Posterior vena cava (tissue), 2 donors: ENCODE results near the gene SLC9A5. TPM values are rescaled to one million over a fixed set of nuclear protein-coding genes. Genes with fewer than 3 reads are reported as not detected.

Experiments used
- DNase-seq: peaks from one replicate; pipeline ENCODE4 v3.0.0-alpha.2; 2020; ENCODE audit warnings: low spot score
- intact Hi-C, 2 donors: fragments of 100-400 bp; cut with DNase I; formaldehyde crosslinking; loops; one replicate each; pipeline versions ENCODE4 v1.14.1 to v1.14.2; 2022 to 2023
- total RNA-seq, 2 donors: library from RNA; stranded (reverse); fragmentation: NEBNext Ultra II Directional; extraction: Animal tissue kit (Norgen Biotek cat#: 25700); gene quantifications; one replicate each; pipeline ENCODE4 v1.2.1, GENCODE V29; 2021
- donor health status: DM: yes; HTN: yes; CAD: no.
- donor health status: DM: yes; HTN: yes; CAD: no.

The SLC9A5 gene
- total RNA-seq, 2 donors from 2014 or later = 0.57 to 1.1 TPM

- DNase-seq = no peak
- intact Hi-C loops = loop anchor here in 1 of 2 donors (1.0 kb wide), 1 partner anchor 21 kb away; no protein-coding TSS in a partner anchor
These were observed 11.1 kb upstream of the SLC9A5 start for GRCh38 chr16:67237396-67238277.

DNA sequence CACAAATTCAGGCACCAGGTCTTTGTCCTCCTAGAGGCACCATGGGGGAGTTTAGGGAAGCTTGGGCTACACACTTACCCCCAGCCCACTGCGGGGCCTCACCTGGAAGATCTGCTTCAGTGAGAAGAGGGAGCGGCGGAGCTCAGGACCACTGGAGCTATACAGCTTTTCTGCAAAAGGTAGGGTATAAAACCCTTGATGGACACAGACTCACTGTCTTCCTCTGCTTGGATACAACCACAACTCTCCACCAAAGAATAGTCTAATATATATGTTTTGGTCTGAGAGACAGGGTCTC is 10.6 kb upstream of the SLC9A5 start:
- DNase-seq = no peak
- intact Hi-C loops = no loop called here

GRCh38 chr16:67238806-67239470 is 9.8 kb upstream of the SLC9A5 start:
- intact Hi-C loops = no loop called here
- no peak for DNase-seq

GRCh38 chr16:67240506-67240905 is 8.3 kb upstream of the SLC9A5 start:
- no peak for DNase-seq
- intact Hi-C loops = no loop called here

GRCh38 chr16:67241008-67241900 is 7.5 kb upstream of the SLC9A5 start:
- intact Hi-C loops = no loop called here
- no peak for DNase-seq

DNA sequence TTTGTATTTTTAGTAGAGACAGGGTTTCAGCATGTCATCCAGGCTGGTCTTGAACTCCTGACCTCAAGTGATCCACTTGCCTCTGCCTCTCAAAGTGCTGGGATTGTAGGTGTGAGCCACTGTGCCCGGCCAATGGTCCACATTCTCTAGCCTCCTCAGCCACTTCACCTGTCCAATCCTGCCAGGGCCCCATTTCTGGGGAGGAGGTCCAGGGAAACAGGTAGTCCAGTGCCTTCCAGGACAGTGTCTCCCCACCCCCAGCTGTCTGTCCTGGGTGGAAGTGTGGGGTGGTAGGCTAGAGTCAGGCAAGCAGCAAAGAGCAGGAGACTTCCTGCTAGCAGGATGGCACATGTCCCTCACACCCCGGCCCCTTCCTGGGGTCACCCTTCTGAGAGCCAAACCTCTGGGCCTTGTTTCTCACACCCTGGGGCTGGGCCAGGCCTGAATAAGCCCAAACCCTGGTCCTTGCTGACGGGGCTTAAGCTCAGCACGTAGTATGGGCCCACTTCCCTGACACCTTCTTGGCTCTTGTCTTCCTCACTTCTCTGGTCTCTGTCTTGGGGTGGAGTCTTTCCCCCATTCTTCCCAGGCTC is 6.5 kb upstream of the SLC9A5 start:
- DNase-seq = no peak

DNA sequence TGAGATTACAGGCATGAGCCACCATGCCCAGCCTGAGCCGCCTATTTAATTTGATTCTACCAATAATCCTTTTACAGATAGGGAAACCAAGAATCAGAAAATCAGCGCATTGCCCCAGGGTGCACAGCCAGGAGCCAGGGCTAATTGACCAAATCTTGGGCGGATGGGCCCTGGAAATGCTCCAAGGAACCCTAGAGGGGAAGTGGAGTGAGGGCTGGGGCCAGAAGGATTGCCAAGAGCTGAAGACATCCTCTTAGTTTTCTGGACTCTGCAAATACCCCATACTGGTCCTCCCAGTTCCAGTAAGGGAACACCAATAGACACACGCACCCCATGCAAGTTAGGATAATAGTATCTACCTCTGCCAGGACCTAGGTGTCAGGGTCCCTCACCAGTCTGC is 5.3 kb upstream of the SLC9A5 start:
- intact Hi-C loops = no loop called here
- no peak for DNase-seq

More for the DNA sequence above, 6.5 kb upstream of the SLC9A5 start:
- intact Hi-C loops = no loop called here

DNA sequence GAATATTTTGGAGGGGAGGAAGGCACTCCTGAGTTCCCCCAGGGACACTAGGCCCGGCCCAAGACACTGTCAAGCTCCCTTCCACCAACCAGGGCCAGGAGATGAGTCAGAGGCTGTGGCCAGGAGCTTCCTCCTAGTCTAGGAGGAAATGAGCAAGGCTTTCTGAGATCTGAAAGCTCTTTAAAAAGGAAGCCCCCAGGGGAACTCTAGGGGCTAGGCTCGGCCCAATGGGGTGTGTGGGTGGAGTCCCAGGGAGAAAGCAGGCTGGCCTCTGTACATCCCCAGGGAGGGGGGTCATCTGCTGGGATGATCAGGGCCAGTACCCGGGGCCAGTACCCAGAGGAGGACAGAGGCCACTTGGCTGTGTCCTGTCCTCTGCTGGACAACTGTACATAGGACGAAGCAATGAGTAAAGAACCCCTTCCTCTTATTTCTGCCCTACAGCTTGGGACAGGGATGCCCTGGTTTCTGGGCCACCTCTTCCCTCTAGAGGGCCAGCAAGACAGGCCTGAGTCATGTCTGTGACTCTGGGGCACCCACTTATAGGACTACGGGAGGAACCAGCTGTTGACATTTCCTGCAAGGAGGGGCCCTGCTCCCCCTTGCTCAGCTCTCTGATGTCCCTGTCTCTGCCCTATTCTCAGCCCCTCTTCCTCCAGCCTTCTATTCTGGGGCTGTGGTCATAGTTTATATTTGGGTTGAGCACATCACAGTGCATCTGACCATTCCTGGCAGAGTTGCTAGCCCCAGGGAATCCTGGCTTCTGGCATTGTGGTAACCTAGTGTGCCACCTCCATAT is 4.2 kb upstream of the SLC9A5 start:
- intact Hi-C loops = no loop called here
- DNase-seq = peak; percentile 95

DNA sequence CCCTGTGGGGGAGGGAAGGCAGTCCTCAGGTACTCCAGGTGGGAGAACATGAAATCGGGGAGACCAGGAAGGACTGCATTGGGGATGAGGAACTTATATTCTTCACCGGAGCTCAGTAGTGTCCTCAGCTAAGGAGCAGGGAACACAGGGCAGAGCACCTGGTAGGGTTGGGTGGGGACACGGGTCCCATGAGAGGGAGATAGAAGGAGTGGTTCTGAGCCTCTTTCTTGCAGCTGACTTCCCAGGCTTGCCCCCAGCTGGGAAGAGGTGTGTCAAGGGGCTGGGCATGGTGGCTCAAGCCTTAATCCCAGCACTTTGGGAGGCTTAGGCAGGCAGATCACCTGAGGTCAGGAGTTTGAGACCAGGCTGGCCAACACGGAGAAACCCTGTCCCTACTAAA is 3.6 kb upstream of the SLC9A5 start:
- no peak for DNase-seq

GRCh38 chr16:67245674-67246080 is 3.1 kb upstream of the SLC9A5 start:
- intact Hi-C loops = no loop called here

More for the DNA sequence above, 3.6 kb upstream of the SLC9A5 start:
- intact Hi-C loops = no loop called here

DNA sequence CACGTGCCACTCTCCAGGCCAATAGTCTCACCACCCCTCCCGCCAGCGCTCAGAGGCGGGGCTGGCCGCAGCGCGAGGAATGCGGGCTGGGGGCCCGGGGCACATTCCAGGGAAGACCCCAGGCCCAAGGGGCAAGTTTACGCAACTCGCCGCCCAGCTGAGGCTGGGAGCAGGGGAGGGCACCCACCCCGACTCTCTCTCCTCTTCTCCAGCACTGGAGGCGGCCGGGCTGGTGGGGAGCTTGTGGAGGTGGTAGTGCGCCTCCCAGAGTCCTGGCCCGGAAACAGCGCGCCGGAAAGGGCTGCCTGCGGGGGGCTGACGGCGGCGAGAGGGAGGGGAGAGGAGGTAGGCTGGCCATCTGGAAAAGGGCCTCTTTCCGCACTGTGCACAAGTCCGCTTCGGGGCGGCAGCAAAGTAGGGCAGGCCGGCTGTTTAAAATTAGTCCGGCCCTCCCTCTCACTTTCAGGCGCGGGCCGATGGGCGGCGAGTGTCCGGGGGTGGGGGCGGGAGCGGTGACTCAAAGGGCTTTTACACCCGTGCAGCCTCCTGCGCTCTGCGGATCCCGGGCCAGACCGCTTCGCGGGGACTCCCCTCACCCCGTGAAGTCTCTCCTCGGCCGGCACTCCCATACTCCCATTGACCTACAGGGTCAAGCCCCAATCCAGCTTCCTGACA is 2.6 kb upstream of the SLC9A5 start:
- intact Hi-C loops = no loop called here
- DNase-seq = peak; percentile 93

More at GRCh38 chr16:67245674-67246080, 3.1 kb upstream of the SLC9A5 start:
- DNase-seq = no peak

- intact Hi-C loops = no loop called here
- no peak for DNase-seq
These were observed 2.0 kb upstream of the SLC9A5 start for GRCh38 chr16:67246756-67247191.

DNA sequence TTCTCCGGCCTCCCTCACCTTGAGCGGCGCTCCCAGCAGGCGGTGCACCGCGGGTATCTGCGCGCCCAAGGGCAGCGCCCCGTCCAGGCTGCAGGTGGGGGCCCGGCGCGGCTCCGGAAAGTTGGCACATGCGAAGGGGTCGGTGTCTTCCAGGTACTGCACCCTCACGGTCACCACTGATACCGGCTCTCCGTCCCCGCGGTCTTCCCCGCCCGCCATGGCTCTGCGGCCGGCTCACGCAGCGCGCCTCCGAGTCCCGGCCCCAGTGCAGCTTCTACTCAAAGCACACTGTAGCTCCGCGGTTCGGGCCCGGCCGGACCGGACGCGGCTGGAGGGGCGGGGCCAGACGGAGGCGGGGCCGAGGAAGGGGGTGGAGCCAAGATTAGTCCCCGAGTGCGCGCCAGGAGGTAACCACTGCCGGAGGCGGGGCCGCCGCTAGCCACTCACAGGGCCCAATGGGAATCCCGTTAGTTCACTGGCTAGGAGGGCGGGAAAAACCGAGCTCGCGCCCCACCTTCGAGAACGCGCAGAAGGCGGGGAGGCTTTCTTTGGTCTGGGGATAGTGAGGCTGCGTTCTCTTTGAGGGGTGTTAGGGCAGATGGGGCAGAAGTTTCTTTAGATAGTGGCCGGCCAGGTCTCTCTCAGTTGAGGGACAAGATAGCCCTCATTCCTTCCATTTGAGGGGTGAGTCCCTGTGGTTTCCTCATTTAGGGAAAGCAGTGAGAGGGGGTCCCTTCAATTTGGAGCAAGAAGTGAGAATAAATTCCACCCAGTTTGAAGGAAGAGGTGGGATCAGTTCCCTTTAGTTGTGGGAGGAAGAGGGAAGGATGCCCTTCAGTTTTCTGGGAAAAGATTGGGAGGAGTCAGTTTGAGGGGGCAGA is 1.3 kb upstream of the SLC9A5 start, which contains the start of gene FHOD1:
Gene FHOD1, minus strand, starts transcription at position 290 of the 881 bp plus-strand sequence. Its CDS starts 71 bp downstream, at position 219.
- intact Hi-C loops = no loop called here
- DNase-seq = peak; percentile 100

GRCh38 chr16:67248073-67248400 is 742 bp upstream of the SLC9A5 start:
- no peak for DNase-seq
- intact Hi-C loops = no loop called here

DNA sequence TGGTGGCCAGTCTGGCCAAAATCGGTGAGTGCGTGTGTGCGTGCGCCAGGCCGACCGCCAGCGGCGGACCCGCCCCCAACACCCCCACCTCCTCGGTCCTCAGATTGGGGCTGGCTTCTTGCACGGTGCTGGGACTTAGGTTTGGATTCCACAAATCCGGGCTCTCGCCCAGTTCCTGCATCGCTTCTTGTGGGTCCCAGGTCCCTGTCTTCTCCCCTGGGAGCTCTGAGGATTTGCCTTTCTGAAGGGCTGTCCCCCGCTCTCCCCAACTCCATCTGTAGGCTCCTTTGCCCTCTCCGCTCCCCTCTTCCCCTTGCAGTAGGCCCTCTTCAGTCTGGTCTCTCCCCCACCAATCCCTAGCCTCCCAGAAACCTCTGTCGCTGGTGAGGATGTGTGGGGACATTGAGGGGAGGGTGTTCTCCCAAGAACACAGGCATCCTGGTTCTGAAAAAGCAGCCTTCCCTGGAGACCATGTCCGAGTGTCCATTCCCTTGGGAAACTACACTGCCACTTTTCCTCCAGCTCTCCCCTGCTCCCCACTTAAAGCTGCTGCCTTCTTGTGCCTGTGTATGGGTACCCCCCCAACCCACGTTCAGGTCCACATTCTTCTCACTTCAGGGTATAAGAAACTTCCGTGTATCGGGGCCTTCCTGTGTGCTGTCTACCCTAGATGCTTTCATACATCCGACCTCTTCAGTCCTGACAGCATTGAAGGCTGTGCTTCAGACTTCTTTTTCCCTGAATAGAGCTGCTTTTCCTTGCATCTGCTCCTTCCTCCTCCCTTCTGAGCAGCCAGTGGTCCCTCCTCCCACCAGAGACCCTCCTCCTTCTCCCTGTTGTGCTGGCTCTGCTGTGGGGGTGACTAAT is 632 bp downstream of the SLC9A5 start:
- no peak for DNase-seq

DNA sequence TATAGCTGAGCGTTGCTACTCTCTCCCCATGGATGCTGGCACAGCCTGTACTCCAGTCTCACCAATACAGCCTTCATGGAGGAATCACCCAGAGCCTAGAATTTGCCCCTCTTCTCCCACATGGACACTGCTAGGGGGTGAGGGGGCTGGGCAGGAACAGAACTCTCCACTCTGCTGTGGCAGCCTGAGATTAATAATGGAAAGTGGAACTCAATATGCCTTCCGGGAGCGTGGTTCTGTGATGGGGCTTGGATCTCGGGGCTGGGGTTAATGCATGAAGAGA is 1.2 kb downstream of the SLC9A5 start:
- peak; percentile 2 for DNase-seq
- intact Hi-C loops = no loop called here

More for the DNA sequence above, 632 bp downstream of the SLC9A5 start:
- intact Hi-C loops = no loop called here
